HepG2 (cell line): ENCODE results near the gene TMCO6. TPM values are rescaled to one million over a fixed set of nuclear protein-coding genes. Genes with fewer than 3 reads are reported as not detected.
A peak's percentile ranks its signal among the peaks of the same experiment; 100 is the strongest.

Experiments used
- BORCS8-MEF2B ChIP-seq: sonication (generic); formaldehyde crosslinking; IDR thresholded peaks from 2 replicates; pipeline ENCODE4 v1.8.0; 2022; ENCODE audit warnings: mild to moderate bottlenecking, missing genetic modification reagents
- CCAR2 ChIP-seq: fragments of 200-400 bp; formaldehyde crosslinking; optimal IDR thresholded peaks from 2 replicates; pipeline ENCODE3; 2018; ENCODE audit warnings: low read depth, mild to moderate bottlenecking, low read length, moderate library complexity
- FOXO1 ChIP-seq: sonication (generic); formaldehyde crosslinking; IDR thresholded peaks from 2 replicates; pipeline ENCODE4 v1.4.0; 2020; ENCODE audit warnings: missing genetic modification reagents
- KDM2A ChIP-seq: sonication (generic); formaldehyde crosslinking; IDR thresholded peaks from 2 replicates; pipeline ENCODE4 v1.4.0; 2020; ENCODE audit warnings: low read depth, missing genetic modification reagents, borderline replicate concordance
- KLF13 ChIP-seq: sonication (generic); formaldehyde crosslinking; IDR thresholded peaks from 2 replicates; pipeline ENCODE4 v1.4.0; 2020; ENCODE audit warnings: mild to moderate bottlenecking, missing genetic modification reagents
- NCOA5 ChIP-seq: sonication (generic); formaldehyde crosslinking; IDR thresholded peaks from 2 replicates; pipeline ENCODE4 v1.4.0; 2020; ENCODE audit warnings: missing genetic modification reagents
- NFIC ChIP-seq: IDR thresholded peaks from 2 replicates; pipeline ENCODE4 v1.6.1; 2012; ENCODE audit warnings: mild to moderate bottlenecking, low read length, inconsistent platforms
- NFYB ChIP-seq: sonication (generic); formaldehyde crosslinking; IDR thresholded peaks from 2 replicates; pipeline ENCODE4 v1.4.0; 2020; ENCODE audit warnings: missing genetic modification reagents
- POGZ ChIP-seq: sonication (generic); formaldehyde crosslinking; IDR thresholded peaks from 2 replicates; pipeline ENCODE4 v1.4.0; 2020; ENCODE audit warnings: mild to moderate bottlenecking, missing genetic modification reagents
- SRF ChIP-seq: IDR thresholded peaks from 2 replicates; pipeline ENCODE4 v1.6.1; 2011; ENCODE audit warnings: mild to moderate bottlenecking, low read depth, low read length, moderate library complexity
- ZNF589 ChIP-seq: sonication (generic); formaldehyde crosslinking; conservative IDR thresholded peaks from 2 replicates; pipeline ENCODE4 v1.8.0; 2022; ENCODE audit warnings: mild to moderate bottlenecking, moderate library complexity, missing genetic modification reagents
- ZNF607 ChIP-seq: sonication (generic); formaldehyde crosslinking; IDR thresholded peaks from 2 replicates; pipeline ENCODE4 v1.5.1; 2020; ENCODE audit warnings: missing genetic modification reagents, mild to moderate bottlenecking, borderline replicate concordance
- polyA plus RNA-seq, 8 experiments: library from polyadenylated mRNA; depleted of rRNA in 3 of 8; stranded (reverse) in 7 of 8; unstranded in 1 of 8; fragments of >200 nt; fragmentation: Illumina TruSeq in 4 of 8; extraction: Trizol in 4 of 8; gene quantifications; 2 replicates each; pipeline versions ENCODE4 v1.2.1 to v1.2.3, GENCODE V29; 2011 to 2016; ENCODE audit warnings: low read depth in 4 of 8, missing spikeins in 1 of 8, mixed read lengths in 1 of 8; ENCODE audit not compliant: insufficient read depth in 1 of 8
- total RNA-seq, 5 experiments: library from RNA; depleted of rRNA; stranded (reverse); fragments of >200 nt; fragmentation: Illumina TruSeq; extraction: Trizol; gene quantifications; 2 replicates each; pipeline ENCODE4 v1.2.3, GENCODE V29; 2016; ENCODE audit warnings: low read depth in 1 of 5
- TF ChIP-seq, protein P1 (sequence below): IDR thresholded peaks from 2 replicates; pipeline ENCODE4 v1.6.1; 2016; ENCODE audit warnings: mild to moderate bottlenecking, missing biosample characterization, missing genetic modification reagents
- TF ChIP-seq, protein P2 (sequence below), 2 experiments: fragments of 450-650 bp in 1 of 2; sonication (generic) in 1 of 2; formaldehyde crosslinking in 1 of 2; IDR thresholded peaks; 2 replicates each; pipeline versions ENCODE4 v1.6.1 to v1.8.0; 2016 to 2022; ENCODE audit warnings: antibody characterized with exemption in 1 of 2, mild to moderate bottlenecking in 1 of 2, missing genetic modification reagents in 1 of 2
- TF ChIP-seq, protein P3 (sequence below): sonication (generic); formaldehyde crosslinking; IDR thresholded peaks from 2 replicates; pipeline ENCODE4 v1.4.0; 2020; ENCODE audit warnings: missing genetic modification reagents
- TF ChIP-seq, protein P4 (sequence below): sonication (generic); IDR thresholded peaks from 2 replicates; pipeline ENCODE4 v1.6.1; 2016; ENCODE audit warnings: low read depth, borderline replicate concordance

TMCO6 gene
- total and polyA plus RNA-seq, 2 of the 13 experiments (the other 11 are each of a cell fraction or from before 2014, with no cell fraction given), result 16.6 to 28.2 TPM

DNA sequence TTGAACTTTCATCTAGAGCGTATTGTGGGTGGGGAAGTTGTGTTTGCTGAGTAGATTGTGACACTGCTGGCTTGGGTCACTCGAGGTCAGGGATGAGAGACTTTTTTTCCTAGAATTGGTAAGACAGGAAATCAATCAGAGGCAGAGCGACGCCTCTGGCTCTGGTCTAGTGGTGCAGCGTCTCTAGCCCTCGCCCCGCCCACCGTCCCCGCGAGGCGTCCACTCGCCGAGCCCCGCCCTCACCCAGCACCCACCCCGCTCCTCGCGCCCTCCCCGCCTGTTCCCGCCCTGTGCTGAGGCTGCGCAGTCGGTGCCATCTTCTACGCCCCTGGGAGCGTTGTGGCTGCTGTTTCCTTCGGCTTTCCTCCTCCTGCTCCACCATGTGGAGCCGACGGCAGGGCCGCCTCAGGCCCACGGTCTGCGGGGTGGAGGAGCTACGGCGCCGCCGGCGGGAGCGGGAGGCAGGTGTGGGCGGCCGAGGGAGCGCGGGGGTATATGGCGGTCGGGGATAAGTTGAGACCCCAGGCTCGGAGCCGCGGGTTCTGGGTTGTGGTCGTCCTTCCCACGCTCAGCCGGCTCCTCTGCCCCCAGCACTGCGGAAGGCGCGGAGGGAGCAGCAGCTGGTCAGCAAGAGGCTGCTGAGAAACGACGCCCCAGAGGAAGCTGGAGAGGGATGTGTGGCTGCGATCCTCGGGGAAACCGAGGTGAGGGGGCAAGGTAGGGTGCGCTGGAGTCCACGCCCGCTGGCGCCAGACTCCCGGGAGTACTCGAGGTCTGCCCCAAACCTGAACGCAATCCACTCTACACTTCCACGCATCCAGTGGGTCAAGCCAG is at the start of gene TMCO6 (continued):
- TF ChIP-seq, protein P1, sequence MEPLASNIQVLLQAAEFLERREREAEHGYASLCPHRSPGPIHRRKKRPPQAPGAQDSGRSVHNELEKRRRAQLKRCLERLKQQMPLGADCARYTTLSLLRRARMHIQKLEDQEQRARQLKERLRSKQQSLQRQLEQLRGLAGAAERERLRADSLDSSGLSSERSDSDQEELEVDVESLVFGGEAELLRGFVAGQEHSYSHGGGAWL (CRISPR knock-in tag), result peak; percentile 85; the same call in 1 of the 2 replicates
- TF ChIP-seq CCAR2 (no peak), ZNF607 (CRISPR knock-in tag) (peak; percentile 78), FOXO1 (CRISPR knock-in tag) (peak; percentile 69; the same call in 1 of the 2 replicates), NFYB (CRISPR knock-in tag) (no peak), NCOA5 (no peak), ZNF589 (CRISPR knock-in tag) (peak; percentile 57), POGZ (peak; percentile 16; the same call in 1 of the 2 replicates), BORCS8-MEF2B (CRISPR knock-in tag) (peak; percentile 63), NFIC (no peak), KLF13 (CRISPR knock-in tag) (0 out of 2 replicates have a peak, but pooled peaks have one; percentile 47), SRF (peak; percentile 54; the same call in 1 of the 2 replicates), KDM2A (peak; percentile 66)
- TF ChIP-seq, protein P2, sequence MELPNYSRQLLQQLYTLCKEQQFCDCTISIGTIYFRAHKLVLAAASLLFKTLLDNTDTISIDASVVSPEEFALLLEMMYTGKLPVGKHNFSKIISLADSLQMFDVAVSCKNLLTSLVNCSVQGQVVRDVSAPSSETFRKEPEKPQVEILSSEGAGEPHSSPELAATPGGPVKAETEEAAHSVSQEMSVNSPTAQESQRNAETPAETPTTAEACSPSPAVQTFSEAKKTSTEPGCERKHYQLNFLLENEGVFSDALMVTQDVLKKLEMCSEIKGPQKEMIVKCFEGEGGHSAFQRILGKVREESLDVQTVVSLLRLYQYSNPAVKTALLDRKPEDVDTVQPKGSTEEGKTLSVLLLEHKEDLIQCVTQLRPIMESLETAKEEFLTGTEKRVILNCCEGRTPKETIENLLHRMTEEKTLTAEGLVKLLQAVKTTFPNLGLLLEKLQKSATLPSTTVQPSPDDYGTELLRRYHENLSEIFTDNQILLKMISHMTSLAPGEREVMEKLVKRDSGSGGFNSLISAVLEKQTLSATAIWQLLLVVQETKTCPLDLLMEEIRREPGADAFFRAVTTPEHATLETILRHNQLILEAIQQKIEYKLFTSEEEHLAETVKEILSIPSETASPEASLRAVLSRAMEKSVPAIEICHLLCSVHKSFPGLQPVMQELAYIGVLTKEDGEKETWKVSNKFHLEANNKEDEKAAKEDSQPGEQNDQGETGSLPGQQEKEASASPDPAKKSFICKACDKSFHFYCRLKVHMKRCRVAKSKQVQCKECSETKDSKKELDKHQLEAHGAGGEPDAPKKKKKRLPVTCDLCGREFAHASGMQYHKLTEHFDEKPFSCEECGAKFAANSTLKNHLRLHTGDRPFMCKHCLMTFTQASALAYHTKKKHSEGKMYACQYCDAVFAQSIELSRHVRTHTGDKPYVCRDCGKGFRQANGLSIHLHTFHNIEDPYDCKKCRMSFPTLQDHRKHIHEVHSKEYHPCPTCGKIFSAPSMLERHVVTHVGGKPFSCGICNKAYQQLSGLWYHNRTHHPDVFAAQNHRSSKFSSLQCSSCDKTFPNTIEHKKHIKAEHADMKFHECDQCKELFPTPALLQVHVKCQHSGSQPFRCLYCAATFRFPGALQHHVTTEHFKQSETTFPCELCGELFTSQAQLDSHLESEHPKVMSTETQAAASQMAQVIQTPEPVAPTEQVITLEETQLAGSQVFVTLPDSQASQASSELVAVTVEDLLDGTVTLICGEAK (IDR thresholded peaks at IDR 0.05), result no peak
- TF ChIP-seq, protein P2 (CRISPR knock-in tag; IDR thresholded peaks at IDR 0.05), result peak; percentile 78; the same call in 1 of the 2 replicates
- TF ChIP-seq, protein P3, sequence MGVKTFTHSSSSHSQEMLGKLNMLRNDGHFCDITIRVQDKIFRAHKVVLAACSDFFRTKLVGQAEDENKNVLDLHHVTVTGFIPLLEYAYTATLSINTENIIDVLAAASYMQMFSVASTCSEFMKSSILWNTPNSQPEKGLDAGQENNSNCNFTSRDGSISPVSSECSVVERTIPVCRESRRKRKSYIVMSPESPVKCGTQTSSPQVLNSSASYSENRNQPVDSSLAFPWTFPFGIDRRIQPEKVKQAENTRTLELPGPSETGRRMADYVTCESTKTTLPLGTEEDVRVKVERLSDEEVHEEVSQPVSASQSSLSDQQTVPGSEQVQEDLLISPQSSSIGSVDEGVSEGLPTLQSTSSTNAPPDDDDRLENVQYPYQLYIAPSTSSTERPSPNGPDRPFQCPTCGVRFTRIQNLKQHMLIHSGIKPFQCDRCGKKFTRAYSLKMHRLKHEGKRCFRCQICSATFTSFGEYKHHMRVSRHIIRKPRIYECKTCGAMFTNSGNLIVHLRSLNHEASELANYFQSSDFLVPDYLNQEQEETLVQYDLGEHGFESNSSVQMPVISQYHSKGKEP (CRISPR knock-in tag), result no peak
- TF ChIP-seq, protein P4, sequence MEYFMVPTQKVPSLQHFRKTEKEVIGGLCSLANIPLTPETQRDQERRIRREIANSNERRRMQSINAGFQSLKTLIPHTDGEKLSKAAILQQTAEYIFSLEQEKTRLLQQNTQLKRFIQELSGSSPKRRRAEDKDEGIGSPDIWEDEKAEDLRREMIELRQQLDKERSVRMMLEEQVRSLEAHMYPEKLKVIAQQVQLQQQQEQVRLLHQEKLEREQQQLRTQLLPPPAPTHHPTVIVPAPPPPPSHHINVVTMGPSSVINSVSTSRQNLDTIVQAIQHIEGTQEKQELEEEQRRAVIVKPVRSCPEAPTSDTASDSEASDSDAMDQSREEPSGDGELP, result peak; percentile 43; the same call in 1 of the 2 replicates
